Epithelial cell of proximal tubule (primary cell): ENCODE results near the gene ATP8A2. TPM values are rescaled to one million over a fixed set of nuclear protein-coding genes. Genes with fewer than 3 reads are reported as not detected.

Experiments used
- DNase-seq: peaks from one replicate; pipeline ENCODE4 v3.0.0-alpha.2; 2011; ENCODE audit warnings: low read depth
- H3K4me3 ChIP-seq: 2 replicates; pipeline ENCODE4 v1.5.1; 2011; ENCODE audit warnings: low read depth, mild to moderate bottlenecking, low read length
- total RNA-seq: library from RNA; depleted of rRNA; stranded (reverse); fragments of >200 nt; gene quantifications from 2 replicates; pipeline ENCODE4 v1.2.3, GENCODE V29; 2015
- TF ChIP-seq, protein P1 (sequence below): conservative IDR thresholded peaks from 2 replicates; pipeline ENCODE4 v1.5.1; 2012; ENCODE audit warnings: low read depth, mild to moderate bottlenecking, low read length

The ATP8A2 gene
- total RNA-seq, 1 donor from 2014 or later: 2.2 TPM

DNA sequence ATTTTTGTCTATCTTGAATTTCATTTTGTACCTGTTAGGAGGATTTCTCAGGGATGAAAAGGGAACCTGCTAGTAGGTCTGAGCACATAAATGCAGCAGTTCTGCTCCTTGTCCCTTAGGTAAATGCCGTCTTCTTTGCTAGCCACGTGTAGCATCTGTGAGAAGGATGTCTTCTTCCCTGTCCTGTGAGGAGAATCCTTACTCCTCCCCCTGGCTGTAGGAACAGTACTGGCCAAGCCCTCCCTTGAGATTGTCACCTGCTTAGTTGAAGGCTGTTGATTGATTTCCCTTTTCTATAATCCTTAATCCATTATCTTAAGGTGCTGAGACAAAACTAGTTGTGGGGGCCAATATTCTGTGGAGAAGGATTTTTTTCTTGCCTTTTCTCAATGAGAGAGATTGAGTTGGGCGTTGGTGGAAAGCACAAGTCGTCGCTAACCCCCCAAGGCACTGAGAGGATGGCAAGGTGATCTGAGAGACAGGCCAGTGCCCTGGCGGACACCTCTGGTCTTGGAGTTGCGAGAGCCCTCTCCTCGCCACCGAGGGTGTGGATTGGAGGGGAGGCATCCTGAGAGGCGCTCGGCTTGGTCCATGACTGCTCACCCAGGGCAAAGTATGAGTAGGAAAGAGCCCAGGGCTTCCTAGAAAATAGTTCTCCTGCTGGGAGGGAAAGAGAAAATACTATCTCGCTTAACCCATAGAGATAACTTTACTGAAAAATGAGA, 216.7 kb downstream of the ATP8A2 start:
- no peak for DNase-seq
- no peak overlapping the region for H3K4me3 ChIP-seq
- TF ChIP-seq, protein P1, sequence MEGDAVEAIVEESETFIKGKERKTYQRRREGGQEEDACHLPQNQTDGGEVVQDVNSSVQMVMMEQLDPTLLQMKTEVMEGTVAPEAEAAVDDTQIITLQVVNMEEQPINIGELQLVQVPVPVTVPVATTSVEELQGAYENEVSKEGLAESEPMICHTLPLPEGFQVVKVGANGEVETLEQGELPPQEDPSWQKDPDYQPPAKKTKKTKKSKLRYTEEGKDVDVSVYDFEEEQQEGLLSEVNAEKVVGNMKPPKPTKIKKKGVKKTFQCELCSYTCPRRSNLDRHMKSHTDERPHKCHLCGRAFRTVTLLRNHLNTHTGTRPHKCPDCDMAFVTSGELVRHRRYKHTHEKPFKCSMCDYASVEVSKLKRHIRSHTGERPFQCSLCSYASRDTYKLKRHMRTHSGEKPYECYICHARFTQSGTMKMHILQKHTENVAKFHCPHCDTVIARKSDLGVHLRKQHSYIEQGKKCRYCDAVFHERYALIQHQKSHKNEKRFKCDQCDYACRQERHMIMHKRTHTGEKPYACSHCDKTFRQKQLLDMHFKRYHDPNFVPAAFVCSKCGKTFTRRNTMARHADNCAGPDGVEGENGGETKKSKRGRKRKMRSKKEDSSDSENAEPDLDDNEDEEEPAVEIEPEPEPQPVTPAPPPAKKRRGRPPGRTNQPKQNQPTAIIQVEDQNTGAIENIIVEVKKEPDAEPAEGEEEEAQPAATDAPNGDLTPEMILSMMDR: no peak

GRCh38 chr13:25598421-25598820, 226.6 kb downstream of the ATP8A2 start:
- no peak for DNase-seq
- TF ChIP-seq, protein P1: no peak
- H3K4me3 ChIP-seq: no peak overlapping the region

GRCh38 chr13:25602176-25602575, 230.4 kb downstream of the ATP8A2 start:
- TF ChIP-seq, protein P1: no peak
- DNase-seq: no peak
- no peak overlapping the region for H3K4me3 ChIP-seq

GRCh38 chr13:25604106-25604505, 232.3 kb downstream of the ATP8A2 start:
- DNase-seq: no peak
- TF ChIP-seq, protein P1: no peak
- no peak overlapping the region for H3K4me3 ChIP-seq

GRCh38 chr13:25607096-25607495, 235.3 kb downstream of the ATP8A2 start:
- TF ChIP-seq, protein P1: no peak
- no peak for DNase-seq
- H3K4me3 ChIP-seq: no peak overlapping the region

- no peak for DNase-seq
- H3K4me3 ChIP-seq: no peak overlapping the region
- TF ChIP-seq, protein P1: no peak
These were observed 236.4 kb downstream of the ATP8A2 start for GRCh38 chr13:25608181-25608580.

DNA sequence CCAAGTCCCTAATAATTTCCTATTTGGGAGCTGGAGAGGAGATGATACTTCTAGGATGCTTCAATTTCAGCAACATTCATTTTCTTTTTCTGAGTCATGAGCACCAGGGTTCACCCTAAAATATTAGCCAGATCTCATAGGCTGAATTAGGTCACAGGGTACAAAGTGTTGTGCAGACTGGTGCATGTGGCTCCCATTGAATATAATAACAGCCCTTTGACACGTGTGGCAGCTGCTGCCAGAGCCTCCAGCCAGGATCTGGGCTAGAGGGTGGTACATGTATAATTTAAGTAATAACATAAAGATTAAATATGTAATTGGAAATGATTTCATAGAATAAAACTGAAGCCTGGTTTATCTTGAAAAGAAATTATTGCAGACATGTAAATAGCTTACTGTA, 244.9 kb downstream of the ATP8A2 start:
- TF ChIP-seq, protein P1: no peak
- no peak overlapping the region for H3K4me3 ChIP-seq
- no peak for DNase-seq
